Stimulated activated CD8-positive, alpha-beta memory T cell treated with anti-CD3 and anti-CD28 coated beads, Interleukin-7, amount 100 ng/mL, for 48 hours (primary cell): ENCODE measurements around the gene XDH.

Experiments used
- DNase-seq, 2 donors: peaks; one replicate each; pipeline ENCODE4 v3.0.0-alpha.2; 2020; ENCODE audit warnings: low read depth in 1 of 2; ENCODE audit errors: extremely low read depth in 1 of 2

XDH gene

DNA sequence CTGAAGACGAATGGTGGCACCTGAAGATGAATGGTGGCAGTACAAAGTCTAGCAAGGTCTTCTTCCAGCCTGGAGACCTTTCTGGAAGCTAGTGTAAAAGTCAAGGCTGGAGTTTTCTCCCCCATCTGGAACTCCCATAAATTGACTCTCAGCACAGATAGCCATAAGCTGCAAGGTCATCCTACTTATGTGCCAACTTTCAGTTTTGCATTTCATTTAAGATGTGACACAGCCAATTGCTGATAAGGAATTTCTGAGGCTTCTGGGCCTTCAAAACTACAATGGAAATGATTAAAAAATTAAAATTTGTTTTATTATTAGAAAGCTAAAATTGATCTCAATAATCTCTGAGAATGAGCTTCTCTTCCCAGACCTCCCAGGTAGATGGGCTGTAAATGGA lies 10.2 kb downstream of the XDH start:
- DNase-seq, result no peak

- DNase-seq, result no peak
These were observed 12.2 kb downstream of the XDH start for GRCh38 chr2:31402388-31402787.

DNA sequence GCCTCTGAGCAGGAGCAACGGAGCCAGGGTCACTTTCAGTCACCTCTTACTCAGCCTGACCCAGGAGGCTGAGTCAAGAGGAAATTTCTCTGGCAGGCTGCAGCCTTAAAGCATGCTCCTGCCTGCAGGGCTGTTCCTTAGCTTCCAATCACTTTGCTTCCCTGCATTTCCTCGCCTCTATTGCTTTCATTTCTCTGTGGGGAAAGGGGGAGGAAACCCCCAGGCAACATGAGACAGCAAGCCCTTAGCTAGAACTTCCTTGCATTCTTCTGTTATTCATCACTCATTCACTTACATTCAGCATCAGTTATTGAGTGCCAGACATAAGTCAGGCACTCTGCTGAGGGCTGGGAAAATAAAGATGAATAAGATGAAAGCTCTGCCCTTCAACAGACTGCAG lies 13.0 kb downstream of the XDH start:
- DNase-seq, result no peak

- DNase-seq, result no peak
These were observed 15.7 kb downstream of the XDH start for GRCh38 chr2:31398881-31399280.

GRCh38 chr2:31397094-31397493 lies 17.4 kb downstream of the XDH start:
- DNase-seq, result no peak

- no peak for DNase-seq
These were observed 24.2 kb downstream of the XDH start for GRCh38 chr2:31390324-31390723.

GRCh38 chr2:31388736-31389135 lies 25.8 kb downstream of the XDH start:
- DNase-seq, result no peak

GRCh38 chr2:31387850-31388249 lies 26.7 kb downstream of the XDH start:
- no peak for DNase-seq

DNA sequence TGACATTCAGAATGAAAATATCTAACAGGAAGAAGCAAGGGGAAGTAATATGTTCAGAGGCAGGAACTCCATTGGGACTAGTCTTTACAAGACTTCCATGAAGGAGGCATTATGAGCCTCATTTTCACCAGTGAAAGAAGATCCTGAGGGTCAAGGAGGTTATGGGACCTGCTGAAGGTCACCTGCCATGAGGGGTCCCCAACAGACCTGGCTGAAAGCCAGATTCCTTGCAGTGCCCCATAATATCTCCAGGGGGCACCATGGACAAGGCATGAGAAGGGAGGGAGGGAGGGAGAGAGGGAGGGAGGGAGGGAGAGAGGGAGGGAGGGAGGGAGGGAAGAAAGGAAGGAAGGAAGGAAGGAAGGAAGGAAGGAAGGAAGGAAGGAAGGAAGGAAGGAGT lies 27.9 kb downstream of the XDH start:
- no peak for DNase-seq

DNA sequence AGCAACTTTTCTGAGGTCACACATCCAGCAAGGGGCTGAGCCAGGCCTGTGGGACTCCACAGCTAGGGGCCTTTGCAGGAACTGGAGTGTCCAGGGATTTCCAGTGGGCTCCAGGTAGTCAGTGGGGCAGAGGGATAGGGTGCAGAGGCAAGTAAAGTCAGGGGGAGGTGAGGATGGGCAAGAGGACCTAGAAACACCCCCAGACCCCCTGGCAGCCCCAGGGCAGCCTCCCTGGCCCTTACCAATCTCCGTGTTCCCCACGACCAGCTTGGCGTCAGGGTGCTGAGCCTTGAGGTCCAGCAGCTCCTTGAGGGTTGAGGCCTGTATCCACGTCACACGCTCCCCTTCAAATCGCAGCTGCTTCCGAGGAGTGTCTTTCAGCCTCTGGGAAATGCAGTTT lies 28.4 kb downstream of the XDH start:
- no peak for DNase-seq

- DNase-seq, result no peak
These were observed 29.7 kb downstream of the XDH start for GRCh38 chr2:31384771-31385276.

DNA sequence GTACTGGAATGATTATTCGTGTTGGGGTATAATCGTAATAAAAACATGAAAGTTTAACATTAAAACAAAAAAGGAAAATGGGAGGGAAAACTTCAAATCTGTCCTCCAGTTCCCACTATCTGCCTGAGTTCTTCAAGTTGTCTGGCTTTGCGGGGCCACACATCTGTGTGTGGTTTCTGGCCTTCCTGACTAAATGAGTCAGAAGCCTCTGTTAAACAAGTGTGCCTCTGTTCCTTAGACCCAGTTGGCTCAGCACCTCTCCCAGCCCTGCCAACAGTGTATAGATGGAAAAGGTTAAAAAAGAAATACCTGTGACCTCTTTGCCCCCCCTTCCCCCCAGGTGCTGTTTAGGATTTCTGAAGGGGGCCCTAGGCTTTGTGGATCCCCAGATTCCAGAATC lies 30.2 kb downstream of the XDH start:
- DNase-seq, result peak in 1 of 2 donors; percentile 3

- DNase-seq, result no peak
These were observed 30.9 kb downstream of the XDH start for GRCh38 chr2:31383471-31384153.

GRCh38 chr2:31382452-31383120 lies 32.0 kb downstream of the XDH start:
- DNase-seq, result no peak

GRCh38 chr2:31381601-31382000 lies 32.9 kb downstream of the XDH start:
- DNase-seq, result no peak

GRCh38 chr2:31380243-31380642 lies 34.3 kb downstream of the XDH start:
- DNase-seq, result no peak

DNA sequence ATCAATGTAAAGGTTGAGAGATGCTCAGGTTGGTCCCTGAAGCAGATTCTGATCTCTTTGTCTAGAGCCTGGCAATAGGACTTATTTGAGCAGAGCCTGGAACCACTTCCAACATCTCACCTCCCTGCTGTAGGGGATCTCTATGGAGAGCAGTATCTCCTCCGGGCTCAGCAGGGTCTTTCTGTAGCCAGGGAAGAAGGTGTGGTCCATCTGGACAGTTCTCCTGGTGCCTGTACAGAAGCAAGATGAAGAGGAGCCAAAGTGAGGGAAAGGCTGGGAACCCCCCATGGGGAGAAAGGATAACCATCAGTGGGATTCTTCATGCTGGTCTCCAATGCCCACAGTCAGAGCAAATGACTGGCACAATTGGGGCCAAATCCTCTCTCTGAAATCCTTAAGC lies 34.8 kb downstream of the XDH start:
- no peak for DNase-seq

DNA sequence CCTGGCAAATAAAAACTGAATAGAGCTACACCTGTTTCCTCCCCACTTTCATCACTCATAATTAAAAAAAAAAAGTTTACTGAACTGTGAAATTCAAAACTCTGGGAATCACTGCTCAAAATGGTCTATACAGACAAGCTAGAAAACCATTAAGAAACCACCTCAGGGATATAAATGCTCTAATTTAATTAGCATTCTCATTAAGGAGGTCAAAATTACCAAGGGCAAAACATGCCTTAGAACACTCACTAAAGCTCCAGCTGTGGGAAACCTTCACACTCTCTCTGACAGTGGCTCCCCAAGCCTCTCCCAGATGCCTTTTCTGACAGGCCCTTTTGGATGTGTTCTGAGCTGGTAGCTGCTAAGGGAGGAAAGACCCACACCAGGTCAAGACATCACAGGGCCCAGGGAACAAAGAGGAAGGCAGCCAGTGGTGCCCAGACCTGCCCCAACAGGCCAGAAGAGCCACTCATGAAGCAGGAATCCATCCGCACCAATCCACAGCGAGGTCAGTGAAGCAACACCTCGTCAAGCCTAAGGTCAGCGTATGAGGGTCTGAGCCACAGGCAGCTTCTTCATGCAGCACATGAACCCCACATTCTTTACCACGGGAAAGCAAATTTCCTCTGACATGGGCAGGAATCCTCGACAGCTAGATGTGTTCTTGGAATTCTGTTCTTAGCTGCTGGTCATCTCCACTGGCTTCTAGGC lies 35.6 kb downstream of the XDH start:
- DNase-seq, result no peak

GRCh38 chr2:31378389-31378788 lies 36.2 kb downstream of the XDH start:
- DNase-seq, result no peak

- no peak for DNase-seq
These were observed 41.4 kb downstream of the XDH start for GRCh38 chr2:31373127-31373526.

DNA sequence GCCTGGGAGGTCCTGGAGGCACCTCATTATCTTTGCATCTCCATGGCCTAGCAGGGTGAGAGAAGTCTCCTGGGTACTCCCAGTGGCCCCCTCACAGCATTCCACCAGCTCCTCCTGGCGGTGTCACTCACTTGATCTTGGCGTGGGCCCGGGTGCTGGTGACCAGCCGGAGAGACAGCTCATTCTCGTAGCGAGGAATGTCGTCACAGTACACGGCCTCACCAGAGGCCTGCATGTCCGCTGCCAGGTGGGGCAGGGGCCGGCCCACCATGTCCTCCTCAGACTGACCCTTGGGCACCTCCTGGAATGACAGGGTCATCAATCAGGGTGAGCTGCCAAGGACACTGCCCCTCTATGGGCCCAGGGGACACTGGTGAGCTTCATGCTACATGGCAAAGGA lies 42.4 kb downstream of the XDH start:
- DNase-seq, result no peak

DNA sequence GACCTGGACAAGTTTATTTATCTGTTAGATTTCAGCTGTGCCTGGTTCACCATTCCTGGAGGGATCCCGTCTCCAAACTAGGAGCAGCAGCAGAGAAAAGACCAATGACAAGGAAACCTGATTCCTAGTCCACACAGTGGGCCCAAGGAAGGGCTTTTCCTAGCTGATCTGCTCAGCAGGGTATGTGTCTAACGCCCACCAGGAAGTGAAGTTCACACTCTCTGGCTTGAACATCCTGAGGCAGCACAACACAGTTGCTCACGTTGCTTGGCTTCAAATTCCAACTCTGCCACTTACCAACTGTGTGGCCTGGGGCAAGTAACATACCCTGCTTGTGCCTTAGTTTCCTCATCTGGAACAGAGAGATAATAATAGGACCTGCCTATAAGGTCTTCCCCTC lies 42.9 kb downstream of the XDH start:
- DNase-seq, result no peak
